Vagina (tissue), 2 donors: Measurements from ENCODE around the gene EMID1.

ENCODE experiments used
- POLR2A ChIP-seq, 2 donors: fragments of 450-650 bp; IDR thresholded peaks; one replicate each; pipeline ENCODE4 v1.6.1; 2017; ENCODE audit warnings: antibody characterized with exemption in 2 of 2, mild to moderate bottlenecking in 2 of 2, moderate library complexity in 2 of 2
- POLR2AphosphoS5 ChIP-seq, 2 donors: sonication (generic); formaldehyde crosslinking; IDR thresholded peaks; one replicate each; pipeline ENCODE4 v1.9.0; 2017; ENCODE audit warnings: antibody characterized with exemption in 2 of 2, mild to moderate bottlenecking in 2 of 2, low read depth in 1 of 2; ENCODE audit not compliant: insufficient read depth in 1 of 2
- TF ChIP-seq, protein P1 (sequence below), 3 experiments: fragments of 450-650 bp in 2 of 3; fragments of 200-600 bp in 1 of 3; sonication (generic) in 1 of 3; IDR thresholded peaks; one replicate each; pipeline ENCODE4 v1.5.1; 2017 to 2019; ENCODE audit warnings: antibody characterized with exemption in 3 of 3, mild to moderate bottlenecking in 2 of 3, moderate library complexity in 2 of 3

DNA sequence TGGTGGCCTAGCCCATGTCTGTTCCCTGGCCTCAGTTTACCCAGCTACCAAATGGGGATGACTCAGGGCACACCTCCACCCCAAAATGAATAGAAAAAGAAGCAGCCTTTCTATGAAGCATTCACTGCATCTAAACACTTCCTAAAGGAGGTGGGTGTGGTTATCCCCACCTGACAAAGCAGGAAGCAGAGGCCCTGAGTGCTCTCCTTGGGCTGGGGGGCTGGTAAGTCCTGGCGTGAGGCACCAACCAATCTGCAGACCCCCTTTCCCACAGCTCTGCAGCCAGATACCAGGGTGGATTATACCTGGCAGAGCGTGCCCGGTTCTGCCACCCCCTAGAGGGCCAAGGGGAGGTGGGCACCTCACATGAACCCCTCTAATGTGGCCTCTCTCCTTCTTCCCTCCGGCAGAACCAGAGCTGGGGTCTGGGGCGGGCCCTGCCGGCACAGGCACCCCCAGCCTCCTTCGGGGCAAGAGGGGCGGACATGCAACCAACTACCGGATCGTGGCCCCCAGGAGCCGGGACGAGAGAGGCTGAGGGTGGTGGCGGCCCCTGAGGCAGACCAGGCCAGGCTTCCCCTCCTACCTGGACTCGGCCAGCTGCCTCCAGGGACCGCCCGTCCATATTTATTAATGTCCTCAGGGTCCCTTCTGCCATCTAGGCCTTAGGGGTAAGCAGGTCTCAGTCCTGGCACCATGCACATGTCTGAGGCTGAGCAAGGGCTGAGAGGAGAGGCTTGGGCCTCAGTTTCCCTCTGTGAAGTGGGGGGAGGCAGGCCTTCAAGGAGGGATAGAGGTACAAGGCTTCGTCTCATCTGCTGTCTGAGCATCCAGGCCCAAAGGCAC, 52.9 kb downstream of the EMID1 start:
- TF ChIP-seq, protein P1, sequence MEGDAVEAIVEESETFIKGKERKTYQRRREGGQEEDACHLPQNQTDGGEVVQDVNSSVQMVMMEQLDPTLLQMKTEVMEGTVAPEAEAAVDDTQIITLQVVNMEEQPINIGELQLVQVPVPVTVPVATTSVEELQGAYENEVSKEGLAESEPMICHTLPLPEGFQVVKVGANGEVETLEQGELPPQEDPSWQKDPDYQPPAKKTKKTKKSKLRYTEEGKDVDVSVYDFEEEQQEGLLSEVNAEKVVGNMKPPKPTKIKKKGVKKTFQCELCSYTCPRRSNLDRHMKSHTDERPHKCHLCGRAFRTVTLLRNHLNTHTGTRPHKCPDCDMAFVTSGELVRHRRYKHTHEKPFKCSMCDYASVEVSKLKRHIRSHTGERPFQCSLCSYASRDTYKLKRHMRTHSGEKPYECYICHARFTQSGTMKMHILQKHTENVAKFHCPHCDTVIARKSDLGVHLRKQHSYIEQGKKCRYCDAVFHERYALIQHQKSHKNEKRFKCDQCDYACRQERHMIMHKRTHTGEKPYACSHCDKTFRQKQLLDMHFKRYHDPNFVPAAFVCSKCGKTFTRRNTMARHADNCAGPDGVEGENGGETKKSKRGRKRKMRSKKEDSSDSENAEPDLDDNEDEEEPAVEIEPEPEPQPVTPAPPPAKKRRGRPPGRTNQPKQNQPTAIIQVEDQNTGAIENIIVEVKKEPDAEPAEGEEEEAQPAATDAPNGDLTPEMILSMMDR (IDR thresholded peaks at IDR 0.05), result no peak
- TF ChIP-seq POLR2AphosphoS5 (IDR thresholded peaks at IDR 0.05; ENCODE audit: insufficient read depth in 1 of 2, low read depth in 1 of 2) (no peak), POLR2A (IDR thresholded peaks at IDR 0.05) (no peak)
